ENCODE measurements around the gene TMEM101. TPM values are rescaled to one million over a fixed set of nuclear protein-coding genes. Genes with fewer than 3 reads are reported as not detected.
A peak's percentile ranks its signal among the peaks of the same experiment; 100 is the strongest.
"Not testable (repeated sequence)": the region's sequence is repeated elsewhere in the genome, so short reads cannot be mapped to it uniquely, and the experiment has no call there.

TMEM101 gene
- total RNA-seq, 1 experiment from 2014 or later = 101 TPM

DNA sequence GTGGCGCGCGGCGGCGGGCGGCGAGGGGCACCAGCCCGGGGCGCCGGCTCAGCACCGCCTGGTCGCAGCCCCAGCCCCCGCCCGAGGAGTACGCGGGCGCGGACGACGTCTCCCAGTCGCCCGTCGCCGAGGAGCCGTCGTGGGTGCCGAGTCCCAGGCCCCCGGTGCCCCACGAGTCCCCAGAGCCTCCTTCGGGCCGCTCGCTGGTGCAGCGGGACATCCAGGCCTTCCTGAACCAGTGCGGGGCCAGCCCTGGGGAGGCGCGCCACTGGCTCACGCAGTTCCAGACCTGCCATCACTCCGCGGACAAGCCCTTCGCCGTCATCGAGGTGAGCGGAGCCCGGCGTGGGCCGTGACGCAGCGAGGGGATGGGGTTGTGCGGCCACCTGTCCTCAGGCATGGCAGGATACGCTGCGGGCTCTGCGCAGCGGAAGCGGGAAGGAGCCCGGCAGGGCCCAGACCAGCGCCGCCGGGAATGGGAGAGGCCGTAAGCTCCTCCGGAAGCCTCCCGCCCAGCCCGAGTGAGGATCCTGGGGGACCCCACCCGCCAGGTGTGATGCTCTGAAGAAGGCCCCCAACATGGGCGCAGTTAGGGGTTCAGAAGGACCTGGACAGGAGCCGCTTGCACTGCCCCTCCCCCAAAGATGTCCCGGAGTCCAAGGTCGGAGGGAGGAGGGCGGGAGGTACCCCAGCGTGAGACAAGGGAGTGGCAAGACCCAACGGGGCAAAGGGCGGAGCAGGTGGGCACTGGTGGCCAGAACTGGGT is 9.8 kb downstream of the TMEM101 start:
- in situ Hi-C loops (cut with HindIII; ENCODE audit: low pct_unique_long_range_greater_than_20kb, low sequenced_read_pairs) = no loop called here
- DNase-seq (ENCODE audit: low read depth) = no peak

DNA sequence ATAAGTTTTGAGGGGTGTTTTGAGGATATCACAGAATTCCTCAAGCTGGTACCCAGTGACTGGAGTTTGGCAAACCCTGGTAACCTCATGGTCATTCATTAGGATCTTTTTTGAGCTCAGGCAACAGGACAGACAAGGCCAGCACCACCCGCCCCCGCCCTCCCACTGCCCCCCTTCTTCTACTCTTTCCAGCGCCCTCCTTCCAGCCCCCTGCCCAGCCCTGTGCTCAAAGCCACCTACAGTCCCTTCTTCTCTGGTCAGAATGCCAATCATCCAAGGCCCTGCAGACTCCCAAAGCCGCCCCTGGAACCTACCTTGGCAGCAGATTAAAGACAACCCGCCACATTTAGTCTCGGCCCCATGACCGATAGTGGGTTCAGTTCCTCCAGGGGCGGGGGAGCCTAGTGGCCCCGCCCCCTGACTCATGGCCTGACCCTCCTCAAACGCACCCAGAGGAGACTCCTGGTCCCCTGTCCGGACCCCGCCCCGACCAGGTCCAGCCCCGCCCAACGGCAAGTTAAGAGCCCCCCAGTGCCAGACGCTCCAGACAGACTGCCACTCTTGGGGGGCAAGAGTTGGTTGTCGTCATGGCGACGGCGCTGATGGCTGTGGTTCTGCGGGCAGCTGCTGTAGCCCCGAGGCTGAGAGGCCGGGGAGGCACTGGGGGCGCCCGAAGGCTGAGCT is 10.5 kb downstream of the TMEM101 start, which contains the start of gene NAGS:
TSS of gene NAGS (plus strand) at position 546 of the 684 bp plus-strand sequence. CDS start at position 588, 42 bp downstream.
- in situ Hi-C loops (cut with HindIII; ENCODE audit: low pct_unique_long_range_greater_than_20kb, low sequenced_read_pairs) = no loop called here
- DNase-seq (ENCODE audit: low read depth) = no peak

DNA sequence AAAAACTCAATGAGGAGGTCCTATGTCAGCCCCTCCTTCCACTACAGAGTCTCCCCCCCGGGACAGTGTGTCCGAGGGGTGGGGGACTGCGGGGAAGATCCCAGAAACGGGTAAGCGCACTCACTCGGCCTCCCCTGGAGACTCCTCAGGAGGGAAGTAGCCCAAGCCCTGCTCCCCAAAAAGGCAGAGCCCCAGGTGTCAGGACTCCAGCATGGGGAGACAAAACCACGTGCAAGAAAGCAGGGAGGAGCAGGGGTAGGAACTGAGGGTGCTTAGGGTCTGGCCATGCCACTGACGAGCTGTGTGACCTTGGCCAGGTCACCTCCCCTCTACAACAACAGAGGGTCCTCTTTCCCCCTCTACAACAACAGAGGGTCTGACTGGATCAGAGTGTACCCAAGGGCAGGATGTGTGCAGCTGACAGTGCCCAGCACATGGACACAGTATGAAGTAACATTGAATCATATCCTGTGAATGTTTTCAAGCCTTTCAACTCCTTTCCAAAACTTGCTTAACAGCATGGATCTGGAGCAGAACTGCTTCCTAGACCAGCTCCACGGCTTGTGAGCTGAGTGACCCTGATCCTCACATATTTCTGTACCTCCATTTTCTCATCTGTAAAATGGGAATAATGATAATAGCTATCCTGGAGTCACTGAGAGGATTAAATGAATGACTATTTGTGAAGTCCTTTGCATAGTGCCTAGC is 12.5 kb downstream of the TMEM101 start:
- DNase-seq (ENCODE audit: low read depth) = no peak
- in situ Hi-C loops (cut with HindIII; ENCODE audit: low pct_unique_long_range_greater_than_20kb, low sequenced_read_pairs) = no loop called here

DNA sequence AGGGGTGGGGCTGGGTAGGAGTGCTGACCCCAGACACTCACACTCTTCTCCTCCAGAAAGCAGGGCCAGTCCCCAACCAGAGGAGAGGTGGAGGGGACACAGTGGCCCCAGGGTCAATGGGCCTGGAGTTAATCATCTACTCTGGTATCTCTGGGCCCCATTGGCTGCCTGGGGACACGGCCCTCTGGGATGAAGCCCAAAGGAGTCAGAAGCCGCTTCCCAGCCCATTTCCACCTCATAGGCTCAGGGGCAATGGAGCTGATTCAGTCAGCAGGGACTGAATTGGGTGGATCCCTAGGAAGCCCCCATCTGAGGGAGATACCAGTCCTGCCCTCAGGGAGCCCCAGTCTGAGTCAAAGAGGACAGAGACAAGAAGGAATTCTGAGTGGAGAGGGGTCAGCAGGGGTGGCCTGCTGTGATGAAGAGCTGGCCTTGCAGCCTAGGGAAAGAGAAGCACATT is 13.3 kb downstream of the TMEM101 start:
- in situ Hi-C loops (cut with HindIII; ENCODE audit: low pct_unique_long_range_greater_than_20kb, low sequenced_read_pairs) = no loop called here
- no peak for DNase-seq (ENCODE audit: low read depth)

DNA sequence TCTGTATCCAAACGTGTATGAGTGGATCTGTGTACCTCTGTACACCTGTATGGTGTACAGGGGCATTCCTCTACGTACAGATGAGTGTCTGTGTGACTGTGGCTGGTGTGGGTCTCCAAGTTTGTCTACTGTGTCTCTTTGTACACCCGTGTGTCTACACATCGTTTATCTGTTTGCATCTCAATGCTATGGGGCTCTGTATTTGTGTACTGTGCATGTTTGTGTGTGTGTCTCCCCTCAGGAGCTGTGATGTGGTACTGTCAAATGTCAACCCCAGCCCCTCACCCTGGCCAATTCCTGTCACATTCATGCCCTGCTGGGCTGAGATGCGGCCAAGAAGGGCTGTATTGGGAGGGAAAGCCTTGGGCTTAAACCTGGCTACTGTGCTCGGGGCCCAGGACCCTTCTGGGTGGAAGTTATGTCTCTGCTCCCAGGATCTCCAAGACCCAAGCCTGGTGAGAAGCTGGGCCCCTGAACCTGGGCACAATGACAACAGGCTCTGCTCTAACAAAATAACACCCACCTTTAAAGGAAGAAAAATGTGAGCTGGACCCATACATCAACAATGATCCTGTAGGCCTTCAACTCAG is 13.8 kb downstream of the TMEM101 start:
- no peak for DNase-seq (ENCODE audit: low read depth)
- in situ Hi-C loops (cut with HindIII; ENCODE audit: low pct_unique_long_range_greater_than_20kb, low sequenced_read_pairs) = no loop called here

DNA sequence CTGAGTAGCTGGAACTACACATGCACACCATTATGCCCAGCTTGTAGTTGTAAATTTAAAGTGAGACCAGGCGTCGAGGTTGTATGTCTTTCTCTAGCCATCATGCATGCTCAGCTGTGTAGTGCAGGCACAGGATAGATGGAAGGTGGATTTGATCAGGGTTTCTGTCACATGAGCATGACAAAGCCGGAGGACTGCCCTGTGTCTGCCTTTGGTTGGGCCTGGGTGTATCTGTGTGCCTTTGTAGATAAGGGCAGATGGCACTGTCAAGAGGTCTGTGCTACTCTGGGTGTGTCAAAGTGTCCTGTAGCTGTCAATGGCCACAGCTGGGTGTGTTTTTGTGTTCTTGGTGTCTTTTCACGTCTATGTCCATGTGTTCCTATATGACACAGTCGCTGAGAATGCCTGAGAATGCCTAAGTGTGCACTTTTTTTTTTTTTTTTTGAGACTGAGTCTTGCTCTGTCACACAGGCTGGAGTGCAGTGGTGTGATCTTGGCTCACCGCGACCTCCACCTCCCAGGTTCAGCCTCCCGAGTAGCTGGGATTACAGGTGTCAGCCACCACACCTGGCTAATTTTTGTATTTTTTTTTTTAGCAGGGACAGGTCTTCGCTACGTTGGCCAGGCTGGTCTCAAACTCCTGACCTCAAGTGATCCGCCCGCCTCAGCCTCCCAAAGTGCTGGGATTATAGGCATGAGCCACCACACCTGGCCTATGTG is 14.5 kb downstream of the TMEM101 start:
- in situ Hi-C loops (cut with HindIII; ENCODE audit: low pct_unique_long_range_greater_than_20kb, low sequenced_read_pairs) = no loop called here
- no peak for DNase-seq (ENCODE audit: low read depth)

DNA sequence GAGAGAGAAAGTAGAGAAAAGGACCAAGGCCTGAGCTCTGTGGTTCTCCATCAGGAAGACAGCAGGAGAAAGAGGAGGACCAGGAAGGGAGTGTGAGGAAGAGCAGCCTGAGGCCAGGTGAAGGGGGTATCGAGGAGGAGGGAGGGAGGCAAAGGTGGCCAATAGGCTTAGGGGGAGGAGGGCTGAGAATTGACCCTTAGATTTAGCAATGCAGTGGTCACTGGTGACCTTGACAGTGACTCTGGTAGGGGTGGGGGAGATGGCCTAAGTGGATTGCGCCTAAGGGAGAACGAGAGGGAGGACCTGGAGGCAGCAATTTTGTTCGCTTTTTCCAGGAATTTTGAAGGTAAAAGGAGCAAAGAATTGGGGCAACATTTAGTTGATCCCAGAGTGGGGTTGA is 15.7 kb downstream of the TMEM101 start:
- no peak for DNase-seq (ENCODE audit: low read depth)
- in situ Hi-C loops (cut with HindIII; ENCODE audit: low pct_unique_long_range_greater_than_20kb, low sequenced_read_pairs) = no loop called here

DNA sequence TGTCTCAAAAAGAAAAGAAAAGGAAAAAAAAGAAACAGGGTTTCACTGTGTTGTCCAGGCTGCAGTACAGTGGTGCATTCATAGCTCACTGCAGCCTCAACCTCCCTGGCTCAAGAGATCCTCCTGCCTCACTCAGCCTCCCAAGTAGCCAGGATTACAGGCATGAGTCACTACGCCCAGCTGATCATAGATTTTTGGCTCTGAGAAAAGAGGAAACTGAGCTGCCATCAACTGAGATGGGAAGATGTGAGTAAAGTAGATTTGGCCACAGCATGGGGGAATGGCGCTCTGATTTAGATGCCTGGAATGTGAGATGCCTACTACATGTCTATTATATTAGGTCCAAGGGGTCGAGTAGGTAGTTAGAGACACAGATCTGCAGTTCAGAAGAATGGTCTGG is 16.2 kb downstream of the TMEM101 start:
- DNase-seq (ENCODE audit: low read depth) = no peak
- in situ Hi-C loops (cut with HindIII; ENCODE audit: low pct_unique_long_range_greater_than_20kb, low sequenced_read_pairs) = no loop called here

DNA sequence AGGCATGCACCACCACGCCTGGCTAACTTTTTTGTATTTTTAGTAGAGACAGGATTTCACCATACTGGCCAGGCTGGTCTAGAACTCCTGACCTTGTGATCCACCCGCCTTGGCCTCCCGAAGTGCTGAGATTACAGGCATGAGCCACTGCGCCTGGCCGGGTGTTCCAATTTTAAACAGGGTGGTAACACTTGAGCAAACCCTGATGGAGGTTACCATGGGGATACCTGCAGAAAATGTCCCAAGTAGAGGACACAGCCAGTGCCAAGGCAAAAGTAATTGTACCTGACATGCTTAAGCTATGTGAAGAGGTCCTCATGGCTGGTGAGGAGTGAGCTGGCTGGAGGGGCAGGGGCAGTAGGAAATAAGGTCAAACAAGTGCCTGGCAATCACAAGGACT is 17.6 kb downstream of the TMEM101 start:
- DNase-seq (ENCODE audit: low read depth); in situ Hi-C loops (cut with HindIII; ENCODE audit: low pct_unique_long_range_greater_than_20kb, low sequenced_read_pairs): not testable (repeated sequence)

DNA sequence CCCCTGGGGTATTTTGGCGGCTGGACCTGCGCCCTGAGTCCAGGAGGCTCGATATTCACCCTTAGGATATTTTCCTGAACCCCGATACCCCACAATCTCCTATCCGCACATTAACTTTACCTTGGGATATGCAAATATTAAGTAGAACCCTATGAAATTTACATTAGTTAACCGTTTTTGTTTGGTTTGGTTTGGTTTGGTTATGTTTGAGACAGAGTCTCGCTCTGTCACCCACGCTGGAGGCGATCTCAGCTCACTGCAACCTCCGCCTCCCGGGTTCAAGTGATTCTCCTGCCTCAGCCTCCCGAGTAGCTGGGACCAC is 19.7 kb downstream of the TMEM101 start:
- in situ Hi-C loops (cut with HindIII; ENCODE audit: low pct_unique_long_range_greater_than_20kb, low sequenced_read_pairs) = no loop called here
- no peak for DNase-seq (ENCODE audit: low read depth)

DNA sequence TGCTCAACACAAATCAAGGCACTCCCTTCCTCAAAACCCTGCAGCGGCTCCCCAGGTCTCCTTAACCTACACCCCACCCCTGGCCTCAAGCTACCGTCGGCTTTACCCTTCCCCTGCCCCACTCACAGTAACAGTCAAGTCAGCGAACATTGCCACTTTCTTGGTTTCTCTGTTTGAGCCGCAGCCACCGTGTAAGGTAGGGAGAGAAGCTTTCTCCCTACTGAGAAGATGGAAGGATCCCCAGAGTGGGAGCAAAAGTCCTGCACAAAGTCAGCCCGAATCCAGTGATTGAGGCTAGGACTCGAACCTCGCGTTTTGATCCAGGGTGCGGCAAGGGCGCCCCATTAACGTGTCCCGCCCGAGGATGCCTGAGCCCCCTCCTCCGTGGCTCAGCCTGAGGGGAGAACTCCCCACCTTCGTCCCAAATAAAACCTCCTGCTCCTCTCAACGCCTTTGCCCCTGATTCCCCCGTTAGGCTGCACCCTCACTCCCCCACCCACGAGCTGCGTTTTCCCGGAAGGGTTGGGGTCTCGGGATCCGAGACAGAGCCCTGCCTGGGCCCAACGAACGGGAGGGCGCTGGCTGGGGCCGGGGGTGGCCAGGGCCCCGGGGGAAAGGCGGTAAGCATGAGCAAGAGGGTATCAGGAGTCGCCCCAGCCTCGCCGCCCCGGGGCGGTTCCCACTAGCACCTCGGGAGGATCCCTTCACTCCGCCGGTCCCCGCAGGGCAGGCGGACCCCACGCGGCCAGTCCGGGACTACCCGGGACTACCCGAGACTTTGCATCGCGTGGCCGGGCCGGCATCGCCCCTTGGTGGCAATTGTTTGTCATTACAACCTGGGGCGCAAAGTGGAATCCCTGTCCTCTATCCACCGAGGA is 20.3 kb downstream of the TMEM101 start:
- in situ Hi-C loops (cut with HindIII; ENCODE audit: low pct_unique_long_range_greater_than_20kb, low sequenced_read_pairs) = no loop called here

DNA sequence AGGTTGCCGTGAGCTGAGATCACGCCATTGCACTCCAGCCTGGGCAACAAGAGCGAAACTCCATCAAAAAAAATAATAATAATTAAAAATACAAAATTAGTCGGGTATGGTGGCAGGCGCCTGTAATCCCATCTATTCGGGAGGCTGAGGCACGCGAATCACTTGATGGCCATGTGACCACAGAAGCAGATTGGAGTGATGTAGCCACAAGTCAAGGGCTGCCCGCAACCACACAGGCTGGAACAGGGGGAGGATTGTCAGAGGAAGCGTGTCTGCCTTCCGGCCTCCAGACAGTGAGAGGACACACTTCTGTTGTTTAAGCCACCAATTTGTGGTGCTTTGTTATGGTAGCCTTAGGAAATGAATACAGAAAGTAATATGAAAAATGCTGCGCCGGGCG is 22.1 kb downstream of the TMEM101 start:
- in situ Hi-C loops (cut with HindIII; ENCODE audit: low pct_unique_long_range_greater_than_20kb, low sequenced_read_pairs) = no loop called here
- DNase-seq (ENCODE audit: low read depth) = no peak

More for the DNA sequence above, 20.3 kb downstream of the TMEM101 start:
- peak; percentile 23 for DNase-seq (ENCODE audit: low read depth)

DNA sequence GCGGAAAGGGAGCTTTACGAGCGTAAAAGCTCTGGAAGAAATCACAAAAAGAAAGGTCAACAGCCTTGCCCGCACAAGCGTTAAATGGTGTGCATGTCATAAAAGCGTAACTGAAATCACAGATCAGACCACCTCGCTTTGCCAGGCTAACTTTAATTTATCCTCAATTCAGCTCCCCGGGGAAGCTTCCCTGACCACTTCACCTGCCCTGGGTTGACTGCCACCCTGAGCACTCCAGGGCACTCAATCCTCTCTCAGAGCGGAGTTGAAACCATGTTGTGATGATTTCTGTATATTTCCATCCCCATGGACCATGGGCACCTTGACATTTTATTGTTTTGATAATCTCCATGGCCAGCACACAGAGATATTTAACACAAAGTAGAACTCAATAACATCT is 26.5 kb downstream of the TMEM101 start:
- DNase-seq (ENCODE audit: low read depth) = no peak
- in situ Hi-C loops (cut with HindIII; ENCODE audit: low pct_unique_long_range_greater_than_20kb, low sequenced_read_pairs) = no loop called here

DNA sequence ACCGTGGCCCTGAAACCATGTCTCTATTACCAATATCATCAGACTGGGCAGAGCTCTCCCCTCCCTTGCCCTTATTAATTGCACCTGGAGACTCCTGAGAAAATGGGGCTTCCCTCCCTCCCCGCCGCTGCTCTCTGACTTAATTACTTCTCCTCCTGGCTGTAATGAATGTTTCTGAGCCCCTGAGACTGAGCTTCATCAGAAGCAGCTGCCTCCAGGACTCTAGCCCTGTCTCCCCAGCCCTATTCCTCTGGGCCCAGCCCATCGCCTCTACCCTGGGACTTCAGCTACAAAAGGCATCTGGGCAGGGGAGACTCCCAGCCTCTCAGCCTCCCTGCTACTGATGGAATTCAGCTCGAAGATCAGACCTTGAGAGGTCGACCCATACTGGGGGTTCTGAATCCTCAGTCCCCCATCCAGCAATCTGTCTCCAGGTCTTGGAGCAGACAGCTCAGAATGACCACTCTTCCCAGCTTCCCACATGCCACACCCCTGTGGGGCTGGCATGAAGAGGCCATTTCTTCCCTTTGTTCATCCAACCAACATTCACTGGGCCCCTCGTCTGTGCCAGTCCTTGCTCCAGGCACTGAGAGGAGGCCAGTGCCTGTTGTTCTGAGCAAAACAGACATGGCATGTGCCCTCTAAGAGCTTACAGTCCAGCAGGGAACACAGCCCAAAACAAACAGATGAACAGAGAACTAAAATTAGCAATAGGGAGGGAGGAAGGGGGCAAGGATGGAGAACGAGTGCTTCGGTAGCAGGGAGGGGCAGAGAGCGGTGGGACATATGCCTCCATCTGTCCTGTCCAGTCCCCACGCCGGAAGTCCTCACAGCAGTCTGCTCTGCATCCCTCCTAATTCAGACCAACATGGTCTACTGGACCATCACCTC is 27.4 kb downstream of the TMEM101 start:
- DNase-seq (ENCODE audit: low read depth) = no peak
- in situ Hi-C loops (cut with HindIII; ENCODE audit: low pct_unique_long_range_greater_than_20kb, low sequenced_read_pairs) = no loop called here

DNA sequence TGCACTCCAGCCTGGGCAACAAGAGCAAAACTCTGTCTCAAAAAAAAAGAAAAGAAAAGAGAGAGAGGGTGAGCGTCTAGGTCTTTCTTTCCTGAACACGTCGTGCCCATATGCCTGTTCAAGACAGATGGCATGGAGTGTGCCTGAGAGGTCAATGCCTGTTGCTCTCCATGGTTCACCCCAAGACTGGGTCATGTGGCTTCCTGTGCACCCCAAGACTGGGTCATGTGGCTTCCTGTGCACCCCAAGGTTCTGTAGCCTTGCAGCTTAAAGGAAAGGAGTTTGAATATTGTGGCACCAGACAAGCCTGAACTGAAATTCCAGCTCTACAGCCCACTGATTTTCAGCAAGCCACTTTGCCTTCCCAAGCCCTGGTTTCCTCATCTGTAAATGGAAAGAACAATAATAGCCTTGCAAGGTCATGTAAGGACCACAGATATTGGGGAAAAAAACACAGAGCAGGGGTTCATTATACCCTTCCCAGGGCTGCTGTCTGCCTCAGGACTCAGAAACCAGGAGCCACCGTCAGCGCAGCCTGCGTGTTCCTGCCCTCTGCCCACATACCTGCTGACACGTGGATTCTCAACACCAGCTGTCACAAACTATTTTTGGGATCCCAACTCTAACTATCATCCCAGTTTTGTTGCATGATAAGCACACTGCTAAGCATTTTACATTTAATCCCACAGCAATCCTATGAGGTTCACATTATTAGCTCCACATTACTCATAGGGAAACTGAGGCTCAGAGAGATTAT is 28.4 kb downstream of the TMEM101 start:
- in situ Hi-C loops (cut with HindIII; ENCODE audit: low pct_unique_long_range_greater_than_20kb, low sequenced_read_pairs) = no loop called here
- no peak for DNase-seq (ENCODE audit: low read depth)

DNA sequence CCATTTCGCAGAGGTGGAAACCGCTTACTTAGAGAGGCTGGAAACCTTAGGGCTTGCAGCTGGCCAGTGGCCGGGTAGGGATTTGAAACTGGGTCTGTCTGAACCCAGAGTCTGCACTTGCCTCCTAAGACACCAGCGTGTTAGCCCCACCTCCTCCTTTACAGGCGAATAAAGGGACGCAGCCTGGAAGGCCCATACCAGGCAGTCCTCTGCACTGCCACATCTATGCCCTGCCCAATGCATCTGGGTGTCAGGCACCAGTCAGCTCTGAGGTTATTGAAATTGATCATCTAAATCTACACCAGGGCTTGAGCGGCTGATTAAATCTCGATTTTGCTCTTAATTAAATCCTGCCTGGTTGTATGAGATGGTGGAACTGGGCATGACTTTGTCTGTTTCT is 30.2 kb downstream of the TMEM101 start:
- in situ Hi-C loops (cut with HindIII; ENCODE audit: low pct_unique_long_range_greater_than_20kb, low sequenced_read_pairs) = no loop called here

More for the DNA sequence above, 30.2 kb downstream of the TMEM101 start:
- DNase-seq (ENCODE audit: low read depth) = no peak
